HepG2 (cell line): ENCODE measurements around the gene APOA1. TPM values are rescaled to one million over a fixed set of nuclear protein-coding genes. Genes with fewer than 3 reads are reported as not detected.

ENCODE experiments used
- ATAC-seq: fragments of 200-7000 bp; cut with Tn5 transposase; 3 replicates; pipeline ENCODE4 v1.9.1; 2020; ENCODE audit warnings: mild to moderate bottlenecking, moderate library complexity
- BruUV-seq: library from RNA; stranded (reverse); fragments of 400-500 nt; replicated peaks from 2 replicates; lab custom pipeline; 2021; lab: Mats Ljungman, UMichigan
- CTCF ChIA-PET: fragments of 300-600 bp; formaldehyde crosslinking; extraction: SDS; loops from one replicate; lab custom pipeline; 2021; ENCODE audit warnings: low total read pairs, inconsistent platforms, low intra/inter-chr PET ratio; lab: Yijun Ruan, JAX
- POLR2A ChIA-PET: fragments of 350-600 bp; sonication (Branson Sonifier 250); formaldehyde crosslinking; loops from one replicate; lab custom pipeline; 2020; ENCODE audit warnings: antibody characterized with exemption, inconsistent platforms; lab: Yijun Ruan, JAX
- DNase-seq: peaks from one replicate; pipeline ENCODE4 v3.0.0-alpha.2; 2015; ENCODE audit warnings: low spot score
- FAIRE-seq: peaks from 3 replicates; lab custom pipeline; 2011; peaks lifted over from hg19 to GRCh38; lab: Jason Lieb, UNC
- H2AFZ ChIP-seq: one replicate; pipeline ENCODE4 v1.6.1; 2011; ENCODE audit warnings: low read length, inconsistent platforms
- H3K27ac ChIP-seq: fragments of 300-600 bp; 3 replicates; pipeline ENCODE4 v1.8.0; 2011; ENCODE audit warnings: mixed run types, mild to moderate bottlenecking, mixed read lengths, low read length, inconsistent platforms; ENCODE audit not compliant: insufficient read depth; ENCODE audit errors: extremely low read length
- H3K27me3 ChIP-seq, 2 experiments: fragments of 200-600 bp in 1 of 2; 2 replicates in 1 of 2; 3 replicates in 1 of 2; pipeline versions ENCODE4 v1.6.0 to v1.8.0; 2011; ENCODE audit warnings: low read length in 2 of 2, mild to moderate bottlenecking in 2 of 2, moderate library complexity in 2 of 2, inconsistent platforms in 1 of 2; ENCODE audit not compliant: insufficient read depth in 2 of 2, control insufficient read depth in 1 of 2
- H3K36me3 ChIP-seq, 2 experiments: fragments of 200-600 bp in 1 of 2; replicated peaks in 1 of 2; 2 replicates in 1 of 2; 3 replicates in 1 of 2; pipeline versions ENCODE4 v1.5.1 to v1.8.0; 2011; ENCODE audit warnings: low read length in 2 of 2, inconsistent platforms in 1 of 2; ENCODE audit not compliant: insufficient read depth in 2 of 2, control insufficient read depth in 1 of 2
- H3K4me1 ChIP-seq: 2 replicates; pipeline ENCODE4 v1.5.1; 2012; ENCODE audit warnings: low read length, inconsistent platforms; ENCODE audit not compliant: insufficient read depth
- H3K4me2 ChIP-seq: 2 replicates; pipeline ENCODE4 v1.6.0; 2011; ENCODE audit warnings: low read depth, low read length, inconsistent platforms
- H3K4me3 ChIP-seq, 3 experiments: fragments of 200-600 bp in 1 of 3; sonication (generic), shearing (Covaris generic) in 1 of 3; replicated peaks in 1 of 3; 2 replicates each; pipeline ENCODE4 v1.5.1; 2011 to 2016; ENCODE audit warnings: low read length in 3 of 3, inconsistent platforms in 2 of 3, low read depth in 2 of 3, mild to moderate bottlenecking in 2 of 3, control low read depth in 1 of 3, mixed read lengths in 1 of 3; ENCODE audit not compliant: insufficient read depth in 1 of 3
- H3K79me2 ChIP-seq: one replicate; pipeline ENCODE4 v1.6.1; 2011; ENCODE audit warnings: low read length, inconsistent platforms; ENCODE audit not compliant: insufficient read depth
- H3K9ac ChIP-seq: 2 replicates; pipeline ENCODE4 v1.6.0; 2011; ENCODE audit warnings: mild to moderate bottlenecking, low read depth, low read length, inconsistent platforms; ENCODE audit not compliant: insufficient read depth
- H3K9me3 ChIP-seq: 2 replicates; pipeline ENCODE4 v1.5.1; 2012; ENCODE audit warnings: mild to moderate bottlenecking, low read length
- H4K20me1 ChIP-seq: 2 replicates; pipeline ENCODE4 v1.6.0; 2011; ENCODE audit warnings: inconsistent platforms, mild to moderate bottlenecking, low read length, moderate library complexity; ENCODE audit not compliant: insufficient read depth
- ADNP ChIP-seq: sonication (generic); formaldehyde crosslinking; IDR thresholded peaks from 2 replicates; pipeline ENCODE4 v1.4.0; 2020; ENCODE audit warnings: missing genetic modification reagents
- CREB1 ChIP-seq, 2 experiments: fragments of 450-650 bp in 1 of 2; IDR thresholded peaks; 2 replicates each; pipeline ENCODE4 v1.6.1; 2016 to 2017; ENCODE audit warnings: control low read depth in 1 of 2, mild to moderate bottlenecking in 1 of 2, missing compliant biosample characterization in 1 of 2, missing genetic modification characterization in 1 of 2
- ETV5 ChIP-seq: IDR thresholded peaks from 2 replicates; pipeline ENCODE4 v1.6.1; 2018; ENCODE audit warnings: missing biosample characterization, missing genetic modification reagents, inconsistent platforms, borderline replicate concordance
- HNRNPH1 ChIP-seq: fragments of 200-400 bp; formaldehyde crosslinking; optimal IDR thresholded peaks from 2 replicates; pipeline ENCODE3; 2017; ENCODE audit warnings: mild to moderate bottlenecking, low read depth, low read length
- RARA ChIP-seq: IDR thresholded peaks from 2 replicates; pipeline ENCODE4 v1.6.1; 2016; ENCODE audit warnings: missing genetic modification reagents, missing compliant biosample characterization
- SRF ChIP-seq: IDR thresholded peaks from 2 replicates; pipeline ENCODE4 v1.6.1; 2011; ENCODE audit warnings: mild to moderate bottlenecking, low read depth, low read length, moderate library complexity
- ZNF230 ChIP-seq: sonication (generic); formaldehyde crosslinking; IDR thresholded peaks from 2 replicates; pipeline ENCODE4 v1.4.0; 2020; ENCODE audit warnings: mild to moderate bottlenecking, missing genetic modification reagents
- ZNF431 ChIP-seq: sonication (generic); formaldehyde crosslinking; IDR thresholded peaks from 2 replicates; pipeline ENCODE4 v1.9.0; 2022; ENCODE audit warnings: missing genetic modification reagents, low read depth, mild to moderate bottlenecking, borderline replicate concordance
- ZSCAN12 ChIP-seq: sonication (generic); formaldehyde crosslinking; IDR thresholded peaks from 2 replicates; pipeline ENCODE4 v1.9.0; 2021; ENCODE audit warnings: mild to moderate bottlenecking, missing genetic modification reagents
- WGBS: methylation state at CpG from one replicate; pipeline ENCODE4 v1.1.6; 2017; ENCODE audit warnings: low lambda C conversion rate; 5-methylcytosine and 5-hydroxymethylcytosine counted together
- in situ Hi-C: cut with HindIII; loops from 2 replicates; pipeline ENCODE4 v1.10.0; 2017; ENCODE audit warnings: low pct_unique_long_range_greater_than_20kb; ENCODE audit not compliant: extremely low pct_ligation_motif_present
- intact Hi-C: fragments of 100-400 bp; cut with micrococcal nuclease; formaldehyde crosslinking; loops from one replicate; pipeline ENCODE4 v1.10.0; 2022; ENCODE audit not compliant: unreplicated experiment
- polyA plus RNA-seq, 8 experiments: library from polyadenylated mRNA; depleted of rRNA in 3 of 8; stranded (reverse) in 7 of 8; unstranded in 1 of 8; fragments of >200 nt; fragmentation: Illumina TruSeq in 4 of 8; extraction: Trizol in 4 of 8; gene quantifications; 2 replicates each; pipeline versions ENCODE4 v1.2.1 to v1.2.3, GENCODE V29; 2011 to 2016; ENCODE audit warnings: low read depth in 4 of 8, missing spikeins in 1 of 8, mixed read lengths in 1 of 8; ENCODE audit not compliant: insufficient read depth in 1 of 8
- total RNA-seq, 5 experiments: library from RNA; depleted of rRNA; stranded (reverse); fragments of >200 nt; fragmentation: Illumina TruSeq; extraction: Trizol; gene quantifications; 2 replicates each; pipeline ENCODE4 v1.2.3, GENCODE V29; 2016; ENCODE audit warnings: low read depth in 1 of 5
- TF ChIP-seq, protein P1 (sequence below): sonication (generic); formaldehyde crosslinking; IDR thresholded peaks from 2 replicates; pipeline ENCODE4 v1.5.1; 2020; ENCODE audit warnings: mild to moderate bottlenecking, missing genetic modification reagents, borderline replicate concordance
- TF ChIP-seq, protein P2 (sequence below): sonication (generic); formaldehyde crosslinking; IDR thresholded peaks from 2 replicates; pipeline ENCODE4 v1.4.0; 2020; ENCODE audit warnings: missing genetic modification reagents
- TF ChIP-seq, protein P3 (sequence below): sonication (generic); formaldehyde crosslinking; IDR thresholded peaks from 2 replicates; pipeline ENCODE4 v1.8.1; 2023; ENCODE audit warnings: missing genetic modification reagents, inconsistent platforms, borderline replicate concordance
- TF ChIP-seq, protein P4 (sequence below): sonication (generic); formaldehyde crosslinking; IDR thresholded peaks from 2 replicates; pipeline ENCODE4 v1.5.0; 2020; ENCODE audit warnings: missing genetic modification reagents

The APOA1 gene
- total and polyA plus RNA-seq, 2 of the 13 experiments (the other 11 are each of a cell fraction or from before 2014, with no cell fraction given), result 1,973 to 5,485 TPM

DNA sequence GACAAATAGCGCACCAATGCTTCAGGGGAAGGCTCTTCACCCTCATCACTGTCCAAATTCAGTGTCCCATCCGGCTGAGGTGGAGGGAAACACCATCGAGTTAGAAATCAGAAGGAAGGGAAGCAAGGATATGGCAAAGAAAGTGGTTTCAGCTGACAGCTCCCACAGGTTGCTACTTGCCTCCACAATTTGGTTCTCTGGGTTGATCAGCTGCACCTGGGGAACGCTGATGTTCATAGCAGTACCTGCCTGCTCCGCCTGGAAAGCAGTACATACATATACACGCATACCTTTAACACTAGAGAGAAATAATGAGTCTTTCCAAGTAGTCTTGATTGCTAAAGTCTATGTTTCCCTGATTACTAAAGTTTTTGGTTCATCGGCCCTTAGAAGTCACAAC lies 37.8 kb upstream of the APOA1 start (continued):
- TF ChIP-seq, protein P1, sequence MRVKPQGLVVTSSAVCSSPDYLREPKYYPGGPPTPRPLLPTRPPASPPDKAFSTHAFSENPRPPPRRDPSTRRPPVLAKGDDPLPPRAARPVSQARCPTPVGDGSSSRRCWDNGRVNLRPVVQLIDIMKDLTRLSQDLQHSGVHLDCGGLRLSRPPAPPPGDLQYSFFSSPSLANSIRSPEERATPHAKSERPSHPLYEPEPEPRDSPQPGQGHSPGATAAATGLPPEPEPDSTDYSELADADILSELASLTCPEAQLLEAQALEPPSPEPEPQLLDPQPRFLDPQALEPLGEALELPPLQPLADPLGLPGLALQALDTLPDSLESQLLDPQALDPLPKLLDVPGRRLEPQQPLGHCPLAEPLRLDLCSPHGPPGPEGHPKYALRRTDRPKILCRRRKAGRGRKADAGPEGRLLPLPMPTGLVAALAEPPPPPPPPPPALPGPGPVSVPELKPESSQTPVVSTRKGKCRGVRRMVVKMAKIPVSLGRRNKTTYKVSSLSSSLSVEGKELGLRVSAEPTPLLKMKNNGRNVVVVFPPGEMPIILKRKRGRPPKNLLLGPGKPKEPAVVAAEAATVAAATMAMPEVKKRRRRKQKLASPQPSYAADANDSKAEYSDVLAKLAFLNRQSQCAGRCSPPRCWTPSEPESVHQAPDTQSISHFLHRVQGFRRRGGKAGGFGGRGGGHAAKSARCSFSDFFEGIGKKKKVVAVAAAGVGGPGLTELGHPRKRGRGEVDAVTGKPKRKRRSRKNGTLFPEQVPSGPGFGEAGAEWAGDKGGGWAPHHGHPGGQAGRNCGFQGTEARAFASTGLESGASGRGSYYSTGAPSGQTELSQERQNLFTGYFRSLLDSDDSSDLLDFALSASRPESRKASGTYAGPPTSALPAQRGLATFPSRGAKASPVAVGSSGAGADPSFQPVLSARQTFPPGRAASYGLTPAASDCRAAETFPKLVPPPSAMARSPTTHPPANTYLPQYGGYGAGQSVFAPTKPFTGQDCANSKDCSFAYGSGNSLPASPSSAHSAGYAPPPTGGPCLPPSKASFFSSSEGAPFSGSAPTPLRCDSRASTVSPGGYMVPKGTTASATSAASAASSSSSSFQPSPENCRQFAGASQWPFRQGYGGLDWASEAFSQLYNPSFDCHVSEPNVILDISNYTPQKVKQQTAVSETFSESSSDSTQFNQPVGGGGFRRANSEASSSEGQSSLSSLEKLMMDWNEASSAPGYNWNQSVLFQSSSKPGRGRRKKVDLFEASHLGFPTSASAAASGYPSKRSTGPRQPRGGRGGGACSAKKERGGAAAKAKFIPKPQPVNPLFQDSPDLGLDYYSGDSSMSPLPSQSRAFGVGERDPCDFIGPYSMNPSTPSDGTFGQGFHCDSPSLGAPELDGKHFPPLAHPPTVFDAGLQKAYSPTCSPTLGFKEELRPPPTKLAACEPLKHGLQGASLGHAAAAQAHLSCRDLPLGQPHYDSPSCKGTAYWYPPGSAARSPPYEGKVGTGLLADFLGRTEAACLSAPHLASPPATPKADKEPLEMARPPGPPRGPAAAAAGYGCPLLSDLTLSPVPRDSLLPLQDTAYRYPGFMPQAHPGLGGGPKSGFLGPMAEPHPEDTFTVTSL (CRISPR knock-in tag), result no peak
- TF ChIP-seq HNRNPH1, result no peak
- TF ChIP-seq SRF, result no peak
- TF ChIP-seq ZNF431 (CRISPR knock-in tag), result no peak
- no peak for TF ChIP-seq ETV5 (CRISPR knock-in tag)
- TF ChIP-seq ADNP (CRISPR knock-in tag), result no peak
- TF ChIP-seq ZSCAN12, result no peak

DNA sequence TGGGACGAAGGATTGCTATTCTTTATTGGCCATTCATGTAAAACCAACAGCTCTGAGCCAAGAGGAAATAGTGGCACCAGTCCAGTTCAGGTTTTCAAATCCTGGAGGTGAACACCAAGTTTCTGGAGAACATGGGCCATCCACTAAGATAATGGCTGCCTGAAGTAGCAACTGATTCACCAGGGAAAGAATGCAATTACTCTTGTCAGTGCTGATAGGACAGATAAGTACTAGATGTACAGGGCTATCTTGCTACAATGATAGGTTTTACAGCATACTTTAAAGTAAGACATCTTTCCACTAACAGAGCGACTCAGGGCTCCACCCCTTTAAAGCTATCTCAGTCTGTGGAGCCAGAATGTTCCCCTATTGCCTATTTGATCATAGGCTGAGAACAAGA lies 36.8 kb upstream of the APOA1 start:
- Histone ChIP-seq H3K36me3 (peaks cover 20 to 67% of the 10 kb centered on the region in 2 experiments; a peak in 4 of 5 replicates), H3K9me3 (no peaks in the 10 kb centered on the region), H3K27ac (no peak overlapping the region), H3K4me1 (peaks cover 17% of the 10 kb centered on the region), H2AFZ (no peak overlapping the region), H4K20me1 (no peaks in the 10 kb centered on the region), H3K27me3 (no peaks in the 10 kb centered on the region), H3K4me3 (no peak overlapping the region), H3K4me2 (no peak overlapping the region), H3K9ac (no peak overlapping the region), H3K79me2 (no peaks in the 10 kb centered on the region)
- WGBS, result 97% methylated on average over 2 of the region's 2 CpGs
- BruUV-seq, result no TSS peak
- intact Hi-C loops (no loop called here), in situ Hi-C loops (loop anchor here (5.0 kb wide), 1 partner anchor 358 kb away; the partner anchor contains the start of genes PCSK7 and RNF214)
- ATAC-seq, result no peak
- no peak for FAIRE-seq
- ChIA-PET POLR2A (no interaction called here), CTCF (no interaction called here)
- DNase-seq, result no peak
- TF ChIP-seq, protein P2, sequence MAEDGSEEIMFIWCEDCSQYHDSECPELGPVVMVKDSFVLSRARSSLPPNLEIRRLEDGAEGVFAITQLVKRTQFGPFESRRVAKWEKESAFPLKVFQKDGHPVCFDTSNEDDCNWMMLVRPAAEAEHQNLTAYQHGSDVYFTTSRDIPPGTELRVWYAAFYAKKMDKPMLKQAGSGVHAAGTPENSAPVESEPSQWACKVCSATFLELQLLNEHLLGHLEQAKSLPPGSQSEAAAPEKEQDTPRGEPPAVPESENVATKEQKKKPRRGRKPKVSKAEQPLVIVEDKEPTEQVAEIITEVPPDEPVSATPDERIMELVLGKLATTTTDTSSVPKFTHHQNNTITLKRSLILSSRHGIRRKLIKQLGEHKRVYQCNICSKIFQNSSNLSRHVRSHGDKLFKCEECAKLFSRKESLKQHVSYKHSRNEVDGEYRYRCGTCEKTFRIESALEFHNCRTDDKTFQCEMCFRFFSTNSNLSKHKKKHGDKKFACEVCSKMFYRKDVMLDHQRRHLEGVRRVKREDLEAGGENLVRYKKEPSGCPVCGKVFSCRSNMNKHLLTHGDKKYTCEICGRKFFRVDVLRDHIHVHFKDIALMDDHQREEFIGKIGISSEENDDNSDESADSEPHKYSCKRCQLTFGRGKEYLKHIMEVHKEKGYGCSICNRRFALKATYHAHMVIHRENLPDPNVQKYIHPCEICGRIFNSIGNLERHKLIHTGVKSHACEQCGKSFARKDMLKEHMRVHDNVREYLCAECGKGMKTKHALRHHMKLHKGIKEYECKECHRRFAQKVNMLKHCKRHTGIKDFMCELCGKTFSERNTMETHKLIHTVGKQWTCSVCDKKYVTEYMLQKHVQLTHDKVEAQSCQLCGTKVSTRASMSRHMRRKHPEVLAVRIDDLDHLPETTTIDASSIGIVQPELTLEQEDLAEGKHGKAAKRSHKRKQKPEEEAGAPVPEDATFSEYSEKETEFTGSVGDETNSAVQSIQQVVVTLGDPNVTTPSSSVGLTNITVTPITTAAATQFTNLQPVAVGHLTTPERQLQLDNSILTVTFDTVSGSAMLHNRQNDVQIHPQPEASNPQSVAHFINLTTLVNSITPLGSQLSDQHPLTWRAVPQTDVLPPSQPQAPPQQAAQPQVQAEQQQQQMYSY, result no peak
- TF ChIP-seq ZNF230 (CRISPR knock-in tag) (no peak), CREB1 (IDR thresholded peaks at IDR 0.05) (no peak), CREB1 (CRISPR knock-in tag; IDR thresholded peaks at IDR 0.05) (no peak), RARA (CRISPR knock-in tag) (no peak)
- TF ChIP-seq, protein P3, sequence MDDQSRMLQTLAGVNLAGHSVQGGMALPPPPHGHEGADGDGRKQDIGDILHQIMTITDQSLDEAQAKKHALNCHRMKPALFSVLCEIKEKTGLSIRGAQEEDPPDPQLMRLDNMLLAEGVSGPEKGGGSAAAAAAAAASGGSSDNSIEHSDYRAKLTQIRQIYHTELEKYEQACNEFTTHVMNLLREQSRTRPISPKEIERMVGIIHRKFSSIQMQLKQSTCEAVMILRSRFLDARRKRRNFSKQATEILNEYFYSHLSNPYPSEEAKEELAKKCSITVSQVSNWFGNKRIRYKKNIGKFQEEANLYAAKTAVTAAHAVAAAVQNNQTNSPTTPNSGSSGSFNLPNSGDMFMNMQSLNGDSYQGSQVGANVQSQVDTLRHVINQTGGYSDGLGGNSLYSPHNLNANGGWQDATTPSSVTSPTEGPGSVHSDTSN (CRISPR knock-in tag), result no peak
- TF ChIP-seq, protein P4, sequence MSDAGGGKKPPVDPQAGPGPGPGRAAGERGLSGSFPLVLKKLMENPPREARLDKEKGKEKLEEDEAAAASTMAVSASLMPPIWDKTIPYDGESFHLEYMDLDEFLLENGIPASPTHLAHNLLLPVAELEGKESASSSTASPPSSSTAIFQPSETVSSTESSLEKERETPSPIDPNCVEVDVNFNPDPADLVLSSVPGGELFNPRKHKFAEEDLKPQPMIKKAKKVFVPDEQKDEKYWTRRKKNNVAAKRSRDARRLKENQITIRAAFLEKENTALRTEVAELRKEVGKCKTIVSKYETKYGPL (CRISPR knock-in tag), result no peak
